Measurements from ENCODE around the gene DNLZ. TPM values are rescaled to one million over a fixed set of nuclear protein-coding genes. Genes with fewer than 3 reads are reported as not detected.

DNLZ gene
- 7.0 and 27.6 TPM in 2 replicates for total RNA-seq

GRCh38 chr9:136363106-136363948 is at the start of gene DNLZ:
TSS of gene DNLZ (minus strand) at chr9:136363744. CDS start at chr9:136363714, 30 bp downstream.

GRCh38 chr9:136410500-136411287 is 47.1 kb upstream of the DNLZ start, which contains the start of the genes ENTR1 and PMPCA:
TSS of gene ENTR1 (minus strand) at chr9:136410614. CDS start at chr9:136410397, 217 bp downstream.
TSS of gene PMPCA (plus strand) at chr9:136410658. CDS start at chr9:136410669, 11 bp downstream.

GRCh38 chr9:136400038-136400834 is 36.7 kb upstream of the DNLZ start, which contains the start of gene SNAPC4:
TSS of gene SNAPC4 (minus strand) at chr9:136400170. CDS start at chr9:136398428, 1,742 bp downstream.

GRCh38 chr9:136373300-136374182 is 10.0 kb upstream of the DNLZ start, which contains the start of gene CARD9:
TSS of gene CARD9 (minus strand) at chr9:136373669. CDS start at chr9:136372078, 1,591 bp downstream.

GRCh38 chr9:136327304-136327974 is 36.1 kb downstream of the DNLZ start, which contains the start of gene GPSM1:
TSS of gene GPSM1 (plus strand) at chr9:136327539. CDS start at chr9:136327696, 157 bp downstream.

Other genes starting within 250 kb of the DNLZ start
- 51.2 and 70.4 TPM in 2 replicates for gene TMEM250, start 244.9 kb downstream of the DNLZ start, total RNA-seq
- gene LHX3, start 158.6 kb downstream of the DNLZ start, total RNA-seq: not detected in 2 replicates
- 12.5 and 19.3 TPM in 2 replicates for gene QSOX2, start 117.9 kb downstream of the DNLZ start, total RNA-seq
- gene CCDC187, start 59.6 kb downstream of the DNLZ start, total RNA-seq: not detected in 2 replicates
- 41.4 and 67.7 TPM in 2 replicates for gene GPSM1, start 36.2 kb downstream of the DNLZ start, total RNA-seq
- gene CARD9, start 9.9 kb upstream of the DNLZ start, total RNA-seq: 3.9 and 12.9 TPM in 2 replicates
- gene SNAPC4, start 36.4 kb upstream of the DNLZ start, total RNA-seq: 7.7 and 9.6 TPM in 2 replicates
- gene ENTR1, start 46.9 kb upstream of the DNLZ start, total RNA-seq: 37.9 and 47.8 TPM in 2 replicates
- gene PMPCA, start 46.9 kb upstream of the DNLZ start, total RNA-seq: 41.1 and 62.1 TPM in 2 replicates
- gene INPP5E, start 76.1 kb upstream of the DNLZ start, total RNA-seq: 6.8 and 14.7 TPM in 2 replicates
- 58.6 and 62.4 TPM in 2 replicates for gene SEC16A, start 119.3 kb upstream of the DNLZ start, total RNA-seq
- gene NOTCH1, start 182.3 kb upstream of the DNLZ start, total RNA-seq: 30.4 and 32.9 TPM in 2 replicates

Data from placental pericyte (primary cell).